ENCODE measurements around the gene TUFM.

The TUFM gene

DNA sequence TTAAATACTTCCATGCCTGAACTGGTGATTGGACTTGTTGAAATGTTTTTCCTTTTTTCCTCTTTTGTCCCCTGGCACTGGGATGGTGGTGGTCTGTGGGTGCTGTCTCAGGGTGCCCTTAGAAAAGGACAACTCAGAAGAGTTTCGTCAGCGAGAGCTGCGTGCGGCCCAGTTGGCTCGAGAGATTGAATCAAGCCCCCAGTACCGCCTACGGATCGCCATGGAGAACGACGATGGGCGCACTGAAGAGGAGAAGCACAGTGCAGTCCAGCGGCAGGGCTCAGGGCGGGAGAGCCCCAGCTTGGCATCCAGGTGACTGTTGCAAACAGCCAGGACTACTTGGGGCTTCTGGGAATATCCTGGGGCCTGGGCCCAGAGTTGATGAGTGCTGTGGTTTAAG, 16.4 kb downstream of the TUFM start:
- TF ChIP-seq, protein P1, sequence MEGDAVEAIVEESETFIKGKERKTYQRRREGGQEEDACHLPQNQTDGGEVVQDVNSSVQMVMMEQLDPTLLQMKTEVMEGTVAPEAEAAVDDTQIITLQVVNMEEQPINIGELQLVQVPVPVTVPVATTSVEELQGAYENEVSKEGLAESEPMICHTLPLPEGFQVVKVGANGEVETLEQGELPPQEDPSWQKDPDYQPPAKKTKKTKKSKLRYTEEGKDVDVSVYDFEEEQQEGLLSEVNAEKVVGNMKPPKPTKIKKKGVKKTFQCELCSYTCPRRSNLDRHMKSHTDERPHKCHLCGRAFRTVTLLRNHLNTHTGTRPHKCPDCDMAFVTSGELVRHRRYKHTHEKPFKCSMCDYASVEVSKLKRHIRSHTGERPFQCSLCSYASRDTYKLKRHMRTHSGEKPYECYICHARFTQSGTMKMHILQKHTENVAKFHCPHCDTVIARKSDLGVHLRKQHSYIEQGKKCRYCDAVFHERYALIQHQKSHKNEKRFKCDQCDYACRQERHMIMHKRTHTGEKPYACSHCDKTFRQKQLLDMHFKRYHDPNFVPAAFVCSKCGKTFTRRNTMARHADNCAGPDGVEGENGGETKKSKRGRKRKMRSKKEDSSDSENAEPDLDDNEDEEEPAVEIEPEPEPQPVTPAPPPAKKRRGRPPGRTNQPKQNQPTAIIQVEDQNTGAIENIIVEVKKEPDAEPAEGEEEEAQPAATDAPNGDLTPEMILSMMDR (IDR thresholded peaks at IDR 0.05): no peak

DNA sequence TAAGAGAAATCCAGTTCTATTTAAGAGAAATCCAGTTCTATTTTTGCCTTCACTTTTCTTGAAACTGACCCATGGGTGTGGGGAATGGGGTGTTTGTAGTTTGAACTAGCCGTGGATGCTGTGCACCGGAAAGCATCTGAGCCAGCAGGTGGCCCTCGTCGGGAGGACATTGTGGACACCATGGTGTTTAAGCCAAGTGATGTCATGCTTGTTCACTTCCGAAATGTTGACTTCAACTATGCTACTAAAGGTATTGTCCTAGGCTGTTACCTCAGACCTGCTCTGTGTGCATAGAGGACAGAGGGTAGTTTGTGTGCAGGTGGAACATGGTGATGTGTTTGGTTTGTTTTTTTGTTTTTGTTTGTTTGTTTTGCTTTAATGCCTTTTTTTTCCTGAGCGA, 20.0 kb downstream of the TUFM start:
- TF ChIP-seq, protein P1 (IDR thresholded peaks at IDR 0.05): peak; percentile 34; the same call in 1 of the 2 replicates

DNA sequence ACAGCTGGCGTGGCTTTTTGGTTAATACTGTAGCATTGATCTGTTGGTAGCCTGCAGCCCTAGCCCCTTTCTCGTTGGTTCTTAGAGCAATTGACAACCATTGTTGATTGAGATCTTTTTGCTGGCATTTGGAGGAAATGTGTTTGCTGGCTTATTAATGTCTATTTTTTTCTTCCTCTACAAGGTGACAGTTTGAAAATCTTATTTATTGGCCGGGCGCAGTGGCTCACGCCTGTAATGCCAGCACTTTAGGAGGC, 21.5 kb downstream of the TUFM start:
- TF ChIP-seq, protein P1 (IDR thresholded peaks at IDR 0.05): no peak

DNA sequence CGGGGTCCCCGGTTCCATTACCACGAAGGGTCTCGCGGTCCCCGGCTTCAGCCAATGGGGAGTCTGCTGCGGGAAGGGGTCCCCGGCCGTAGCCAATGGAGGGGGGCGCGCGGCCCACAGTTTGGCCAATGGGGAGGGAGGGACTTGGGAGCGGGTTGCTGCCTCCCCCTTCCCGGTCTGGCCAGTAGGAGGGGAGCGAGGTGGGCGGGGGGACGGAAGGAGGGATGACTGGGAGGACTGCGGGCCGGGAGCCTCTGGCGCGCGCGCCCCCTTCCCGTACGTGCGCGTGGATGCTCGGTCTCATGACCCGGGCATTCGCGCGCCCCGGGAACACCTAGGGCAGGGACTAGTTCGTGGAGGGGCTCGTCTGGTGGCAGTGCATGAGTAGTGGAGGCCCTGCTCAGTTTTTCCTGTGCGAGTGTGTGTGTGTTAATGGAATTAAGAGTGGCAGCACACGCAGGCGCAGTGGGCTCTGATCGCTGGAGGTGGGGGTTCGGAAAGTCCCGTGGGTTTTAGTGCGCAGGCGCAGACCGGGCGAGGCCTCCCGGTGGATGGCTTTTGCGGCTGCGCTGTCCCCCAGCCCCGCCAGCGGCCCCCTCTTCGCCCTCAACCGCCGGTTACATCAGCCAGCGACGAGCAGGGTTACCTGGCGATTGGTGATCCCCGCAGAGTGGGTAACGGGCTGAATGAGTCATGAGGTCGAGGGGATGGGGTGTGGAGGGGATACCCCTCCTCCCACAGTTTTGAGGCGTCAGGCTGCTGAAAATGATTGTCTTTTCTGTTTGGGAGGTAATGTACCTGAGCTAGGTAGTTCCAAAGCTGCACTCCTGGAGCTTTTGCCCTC, 22.1 kb downstream of the TUFM start:
- TF ChIP-seq, protein P1 (IDR thresholded peaks at IDR 0.05): no peak

DNA sequence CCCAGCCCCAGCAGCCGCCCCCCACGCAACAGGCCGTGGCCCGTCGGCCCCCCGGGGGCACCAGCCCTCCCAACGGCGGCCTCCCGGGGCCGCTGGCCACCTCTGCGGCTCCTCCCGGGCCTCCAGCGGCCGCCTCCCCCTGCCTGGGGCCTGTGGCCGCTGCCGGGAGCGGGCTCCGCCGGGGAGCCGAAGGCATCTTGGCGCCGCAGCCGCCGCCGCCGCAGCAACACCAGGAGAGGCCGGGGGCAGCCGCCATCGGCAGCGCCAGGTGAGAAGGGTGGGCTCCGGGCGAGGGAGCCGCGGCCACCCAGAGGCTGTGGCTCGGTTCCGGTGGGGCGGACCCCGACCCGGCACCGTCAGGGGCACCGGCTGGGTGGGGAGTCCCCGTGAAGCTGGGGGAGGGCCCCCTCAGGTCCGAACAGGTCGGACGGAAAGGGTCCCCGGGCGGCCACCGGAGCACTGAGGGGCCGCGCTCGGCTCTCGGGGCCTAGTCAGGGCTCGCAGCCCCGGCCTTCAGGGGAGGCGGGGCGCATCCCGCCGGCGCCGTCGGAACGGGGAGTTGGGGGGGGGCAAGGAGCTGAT, 22.8 kb downstream of the TUFM start:
- TF ChIP-seq, protein P1 (IDR thresholded peaks at IDR 0.05): no peak

DNA sequence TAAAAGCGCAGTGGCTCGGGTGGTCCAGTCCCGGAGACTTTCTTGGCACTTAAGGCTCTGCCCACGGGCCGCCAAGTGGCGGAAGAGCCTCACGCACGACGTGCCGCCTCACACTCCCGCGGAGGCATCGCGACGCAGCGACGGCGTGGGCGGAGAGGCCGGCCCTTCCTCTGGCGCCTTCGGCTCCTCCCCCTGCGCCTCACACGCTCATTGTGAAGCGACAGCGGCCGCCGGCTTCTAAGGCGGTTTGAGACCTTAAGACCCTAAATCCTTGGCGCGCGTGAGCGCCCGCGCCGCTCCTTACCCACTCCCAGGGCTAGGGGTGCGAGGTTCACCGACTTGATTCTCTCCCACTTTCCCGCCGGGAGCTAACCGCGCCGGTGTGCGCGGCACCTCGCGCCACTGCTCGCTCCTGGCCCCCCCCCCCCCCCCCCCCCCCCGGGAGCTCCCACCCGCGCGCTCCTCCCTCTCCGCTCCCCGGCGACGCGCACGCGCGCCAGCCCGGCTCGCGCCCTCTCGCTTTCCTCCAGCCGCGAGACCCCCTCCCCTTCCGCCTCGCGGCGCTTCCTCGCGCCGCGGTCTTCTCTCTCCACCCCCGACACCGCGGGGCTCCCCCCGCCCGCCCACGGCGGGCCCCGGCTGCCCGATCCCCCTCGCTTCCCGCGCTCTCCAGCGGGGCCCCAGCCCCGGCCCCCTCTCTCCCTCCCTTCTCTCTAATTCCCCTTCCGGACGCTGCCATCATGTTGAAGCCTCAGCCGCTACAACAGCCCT, 23.4 kb downstream of the TUFM start, which contains the start of gene ATXN2L:
Gene ATXN2L, plus strand, starts transcription at position 480 of the 771 bp plus-strand sequence. Its CDS starts 261 bp downstream, at position 741.
- TF ChIP-seq, protein P1 (IDR thresholded peaks at IDR 0.05): no peak

DNA sequence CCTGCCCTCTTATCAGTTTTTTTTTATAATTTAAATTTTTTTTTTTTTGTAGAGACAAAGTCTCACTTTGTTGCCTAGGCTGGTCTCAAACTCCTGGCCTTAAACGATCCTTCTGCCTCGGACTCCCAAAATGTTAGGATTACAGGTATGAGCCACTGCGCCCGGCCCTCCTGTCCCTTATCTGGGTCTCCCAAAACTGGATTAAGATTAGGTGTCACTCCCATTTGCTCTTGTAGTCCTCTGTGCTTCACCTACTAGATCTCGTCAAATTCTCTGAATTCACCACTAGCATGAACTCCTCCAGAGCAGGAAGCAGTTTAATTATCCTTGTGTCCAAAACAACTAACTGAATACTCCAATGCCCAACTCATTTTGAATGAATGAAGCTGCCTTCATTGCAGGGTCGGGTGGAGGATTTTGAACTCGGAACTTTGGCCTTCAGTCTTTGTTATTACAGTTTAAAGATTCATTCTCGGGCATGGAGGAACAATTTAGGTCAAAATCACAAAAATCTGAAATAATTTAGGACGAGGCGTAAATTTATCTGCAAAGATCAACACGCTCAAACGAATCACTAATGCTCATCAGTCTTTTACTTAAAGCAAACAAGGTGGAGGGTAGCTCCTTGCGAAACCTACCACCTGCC, 24.2 kb downstream of the TUFM start:
- TF ChIP-seq, protein P1 (IDR thresholded peaks at IDR 0.05): no peak

All from LNCAP (cell line).